ENCODE data around the gene SELENBP1.

DNA sequence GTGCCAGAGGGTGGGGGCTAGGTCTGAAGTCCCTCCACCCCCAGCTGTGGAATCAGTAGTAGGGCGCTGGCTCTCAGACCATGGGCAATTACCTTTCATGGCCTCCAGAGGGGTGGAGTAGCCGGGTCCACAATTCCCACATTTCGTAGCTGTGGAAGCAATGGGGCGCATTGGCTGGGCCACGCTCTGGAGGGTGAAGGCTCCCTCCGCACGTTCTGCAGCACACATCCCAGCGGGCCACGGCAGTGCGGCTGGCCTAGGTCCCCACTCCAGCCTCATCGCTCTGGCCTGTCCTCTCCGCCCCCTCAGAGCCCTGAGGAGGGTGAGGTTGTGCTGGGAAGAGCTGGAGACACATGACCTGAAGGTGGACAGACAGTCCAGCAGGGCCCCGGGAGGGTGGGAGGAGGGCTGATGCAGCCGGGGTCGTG is 2.9 kb downstream of the SELENBP1 start:
- TF ChIP-seq, protein P1, sequence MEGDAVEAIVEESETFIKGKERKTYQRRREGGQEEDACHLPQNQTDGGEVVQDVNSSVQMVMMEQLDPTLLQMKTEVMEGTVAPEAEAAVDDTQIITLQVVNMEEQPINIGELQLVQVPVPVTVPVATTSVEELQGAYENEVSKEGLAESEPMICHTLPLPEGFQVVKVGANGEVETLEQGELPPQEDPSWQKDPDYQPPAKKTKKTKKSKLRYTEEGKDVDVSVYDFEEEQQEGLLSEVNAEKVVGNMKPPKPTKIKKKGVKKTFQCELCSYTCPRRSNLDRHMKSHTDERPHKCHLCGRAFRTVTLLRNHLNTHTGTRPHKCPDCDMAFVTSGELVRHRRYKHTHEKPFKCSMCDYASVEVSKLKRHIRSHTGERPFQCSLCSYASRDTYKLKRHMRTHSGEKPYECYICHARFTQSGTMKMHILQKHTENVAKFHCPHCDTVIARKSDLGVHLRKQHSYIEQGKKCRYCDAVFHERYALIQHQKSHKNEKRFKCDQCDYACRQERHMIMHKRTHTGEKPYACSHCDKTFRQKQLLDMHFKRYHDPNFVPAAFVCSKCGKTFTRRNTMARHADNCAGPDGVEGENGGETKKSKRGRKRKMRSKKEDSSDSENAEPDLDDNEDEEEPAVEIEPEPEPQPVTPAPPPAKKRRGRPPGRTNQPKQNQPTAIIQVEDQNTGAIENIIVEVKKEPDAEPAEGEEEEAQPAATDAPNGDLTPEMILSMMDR (IDR thresholded peaks at IDR 0.05) = no peak
- no peak for TF ChIP-seq POLR2A (IDR thresholded peaks at IDR 0.05)

All from testis (tissue), 2 donors.